Pancreas (tissue), 10 donors: ENCODE data around the gene FBXO5. TPM values are rescaled to one million over a fixed set of nuclear protein-coding genes. Genes with fewer than 3 reads are reported as not detected.

Source experiments
- ATAC-seq, 4 donors: fragments of 200-7000 bp; cut with Tn5 transposase; one replicate each; pipeline versions ENCODE4 v1.8.0 to v1.9.1; 2020; ENCODE audit warnings: mild to moderate bottlenecking in 4 of 4, moderate library complexity in 4 of 4
- DNase-seq, 6 donors: peaks; one replicate each; pipeline ENCODE4 v3.0.0-alpha.2; 2020
- FAIRE-seq: peaks from 2 replicates; lab custom pipeline; 2012; peaks lifted over from hg19 to GRCh38; lab: Jason Lieb, UNC
- H3K27ac ChIP-seq, 4 donors: fragments of 200-600 bp; sonication (generic); 1 replicate in 3 of 4; 2 replicates in 1 of 4; pipeline versions ENCODE4 v1.5.0 to v1.8.0; 2020
- H3K27me3 ChIP-seq, 4 donors: fragments of 200-600 bp; one replicate each; pipeline ENCODE4 v1.8.0; 2021
- H3K36me3 ChIP-seq, 3 donors: fragments of 200-600 bp; sonication (generic) in 1 of 3; one replicate each; pipeline versions ENCODE4 v1.5.0 to v1.8.0; 2020 to 2021
- H3K4me1 ChIP-seq, 3 donors: fragments of 200-600 bp; one replicate each; pipeline ENCODE4 v1.8.0; 2021
- H3K4me3 ChIP-seq, 4 donors: fragments of 200-600 bp; sonication (generic) in 2 of 4; one replicate each; pipeline versions ENCODE4 v1.5.0 to v1.8.0; 2020 to 2021
- H3K9me3 ChIP-seq, 4 donors: fragments of 200-600 bp; one replicate each; pipeline ENCODE4 v1.8.0; 2021
- whole genome bisulfite sequencing, 2 donors: extraction: QIAGEN DNeasy Blood & Tissue Kit; methylation state at CpG; one replicate each; pipeline ENCODE4 v1.1.7; 2013; 5-methylcytosine and 5-hydroxymethylcytosine counted together
- intact Hi-C, 3 donors: fragments of 100-400 bp; cut with DNase I; formaldehyde crosslinking; loops; one replicate each; pipeline versions ENCODE4 v1.11.1 to v1.14.2; 2022
- polyA plus RNA-seq, 2 donors: library from polyadenylated mRNA; stranded (reverse); fragments of 200-250 nt; gene quantifications; one replicate each; pipeline ENCODE4 v1.2.3, GENCODE V29; 2013
- total RNA-seq, 6 donors: library from RNA; stranded (reverse); fragmentation: NEBNext Ultra II Directional in 4 of 6; extraction: Animal tissue kit (Norgen Biotek cat#: 25700) in 4 of 6; gene quantifications; one replicate each; pipeline versions ENCODE4 v1.2.1 to v1.2.4, GENCODE V29; 2021 to 2023
- TF ChIP-seq, protein P1 (sequence below), 4 donors: fragments of 200-600 bp; sonication (generic) in 3 of 4; IDR thresholded peaks; one replicate each; pipeline versions ENCODE4 v1.5.0 to v1.8.0; 2021; ENCODE audit warnings: antibody characterized with exemption in 4 of 4
- donor health status: healthy with polysubstance abuse.
- donor health status: DM: no; HTN: no; CAD: no; lungs with moderate emphysema.
- donor health status: DM: no; HTN: no; CAD: no.
- donor health status: control.
- donor health status: control.
- donor health status: Bipolar disorder and iron deficiency.
- donor health status: DM: yes; HTN: yes; CAD: no.
- donor health status: DM: no; HTN: no; CAD: no.
- donor health status: DM: no; HTN: no; CAD: no.
- donor health status: DM: yes; HTN: yes; CAD: no.

The FBXO5 gene
- total and polyA plus RNA-seq, 8 donors = 0.57 to 3.2 (median 1.5) TPM

DNA sequence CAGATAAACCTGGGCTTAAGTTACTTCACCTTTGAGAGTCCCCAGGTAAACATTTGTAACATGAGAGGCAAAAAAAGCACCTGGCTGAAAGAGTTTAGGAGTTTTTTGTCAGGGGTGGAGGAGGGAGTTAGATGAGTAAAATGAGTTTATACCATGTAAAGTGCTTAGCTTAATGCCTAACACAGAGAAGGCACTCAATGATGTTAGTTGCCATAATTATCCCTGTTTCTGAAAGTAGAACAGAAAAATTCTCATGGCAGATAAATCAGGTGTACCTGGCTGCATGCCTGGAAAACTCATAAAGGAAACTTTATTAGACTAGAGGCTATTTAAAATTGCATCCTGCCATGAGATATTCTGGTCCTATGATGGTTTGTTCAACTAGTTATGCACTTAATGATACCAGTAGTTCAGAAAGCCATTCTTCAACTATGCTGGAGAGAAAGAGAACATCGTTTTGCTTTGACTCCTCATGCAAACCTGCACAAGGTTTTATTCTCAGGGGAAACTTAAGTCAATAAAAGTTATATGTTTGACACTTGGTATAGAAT lies 40.4 kb downstream of the FBXO5 start:
- H3K27me3 ChIP-seq = peaks cover 0 to 13% (median 0%) of the 10 kb centered on the region in 4 donors
- no peaks in the 10 kb centered on the region for H3K36me3 ChIP-seq
- TF ChIP-seq, protein P1, sequence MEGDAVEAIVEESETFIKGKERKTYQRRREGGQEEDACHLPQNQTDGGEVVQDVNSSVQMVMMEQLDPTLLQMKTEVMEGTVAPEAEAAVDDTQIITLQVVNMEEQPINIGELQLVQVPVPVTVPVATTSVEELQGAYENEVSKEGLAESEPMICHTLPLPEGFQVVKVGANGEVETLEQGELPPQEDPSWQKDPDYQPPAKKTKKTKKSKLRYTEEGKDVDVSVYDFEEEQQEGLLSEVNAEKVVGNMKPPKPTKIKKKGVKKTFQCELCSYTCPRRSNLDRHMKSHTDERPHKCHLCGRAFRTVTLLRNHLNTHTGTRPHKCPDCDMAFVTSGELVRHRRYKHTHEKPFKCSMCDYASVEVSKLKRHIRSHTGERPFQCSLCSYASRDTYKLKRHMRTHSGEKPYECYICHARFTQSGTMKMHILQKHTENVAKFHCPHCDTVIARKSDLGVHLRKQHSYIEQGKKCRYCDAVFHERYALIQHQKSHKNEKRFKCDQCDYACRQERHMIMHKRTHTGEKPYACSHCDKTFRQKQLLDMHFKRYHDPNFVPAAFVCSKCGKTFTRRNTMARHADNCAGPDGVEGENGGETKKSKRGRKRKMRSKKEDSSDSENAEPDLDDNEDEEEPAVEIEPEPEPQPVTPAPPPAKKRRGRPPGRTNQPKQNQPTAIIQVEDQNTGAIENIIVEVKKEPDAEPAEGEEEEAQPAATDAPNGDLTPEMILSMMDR (IDR thresholded peaks at IDR 0.05) = no peak
- ATAC-seq (no peak), DNase-seq (no peak), FAIRE-seq (no peak)
- no peaks in the 10 kb centered on the region for H3K4me1 ChIP-seq
- no peak overlapping the region for H3K4me3 ChIP-seq
- H3K9me3 ChIP-seq = no peaks in the 10 kb centered on the region
- WGBS, 2 donors = 36 to 37% methylated on average over 1 of the region's 1 CpG
- intact Hi-C loops = no loop called here
- no peak overlapping the region for H3K27ac ChIP-seq

GRCh38 chr6:152941746-152942145 lies 41.1 kb downstream of the FBXO5 start:
- DNase-seq (no peak), FAIRE-seq (no peak), ATAC-seq (no peak)
- Histone ChIP-seq H3K9me3 (no peaks in the 10 kb centered on the region), H3K4me1 (no peaks in the 10 kb centered on the region), H3K27me3 (peaks cover 0 to 13% (median 0%) of the 10 kb centered on the region in 4 donors), H3K4me3 (no peak overlapping the region), H3K27ac (no peak overlapping the region), H3K36me3 (no peaks in the 10 kb centered on the region)
- intact Hi-C loops = no loop called here
- TF ChIP-seq, protein P1 (IDR thresholded peaks at IDR 0.05) = no peak

DNA sequence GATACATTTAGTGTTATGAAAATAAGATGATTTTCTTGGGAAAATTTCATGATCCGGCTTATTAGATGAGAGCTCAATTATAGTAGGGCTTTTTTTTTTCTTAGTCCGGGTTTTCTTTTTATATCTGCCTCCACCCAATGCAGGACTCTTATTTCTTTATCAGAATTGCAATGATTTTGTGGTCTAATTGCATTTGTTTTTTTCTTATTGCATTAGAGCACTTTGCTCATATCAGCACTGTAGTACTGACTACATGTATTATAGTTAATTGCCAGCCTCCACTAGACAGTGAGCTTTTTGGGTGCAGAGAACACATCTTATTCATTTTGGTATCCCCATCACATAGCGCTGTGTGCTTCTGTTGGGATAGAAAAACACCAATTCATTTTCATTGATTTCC lies 50.0 kb downstream of the FBXO5 start:
- no peak overlapping the region for H3K27ac ChIP-seq
- DNase-seq (no peak), FAIRE-seq (no peak), ATAC-seq (no peak)
- H3K9me3 ChIP-seq = no peaks in the 10 kb centered on the region
- H3K4me1 ChIP-seq = no peaks in the 10 kb centered on the region
- no peaks in the 10 kb centered on the region for H3K27me3 ChIP-seq
- H3K4me3 ChIP-seq = no peak overlapping the region
- intact Hi-C loops = no loop called here
- H3K36me3 ChIP-seq = no peaks in the 10 kb centered on the region
- TF ChIP-seq, protein P1 (IDR thresholded peaks at IDR 0.05) = no peak
- WGBS, 2 donors = 60 to 82% methylated on average over 3 of the region's 3 CpGs

GRCh38 chr6:152922706-152923105 lies 60.1 kb downstream of the FBXO5 start:
- 70 to 79% methylated on average over 2 of the region's 2 CpGs for WGBS, 2 donors

More at GRCh38 chr6:152922706-152923105, 60.1 kb downstream of the FBXO5 start:
- DNase-seq = no peak
- H3K4me3 ChIP-seq = no peak overlapping the region
- intact Hi-C loops = no loop called here
- H3K36me3 ChIP-seq = no peaks in the 10 kb centered on the region
- no peak for FAIRE-seq
- ATAC-seq = no peak
- TF ChIP-seq, protein P1 (IDR thresholded peaks at IDR 0.05) = no peak
- H3K27ac ChIP-seq = no peak overlapping the region
- H3K9me3 ChIP-seq = no peaks in the 10 kb centered on the region
- no peaks in the 10 kb centered on the region for H3K4me1 ChIP-seq
- H3K27me3 ChIP-seq = no peaks in the 10 kb centered on the region

Other genes with a start within 250 kb of the FBXO5 start
- gene VIP, start 232.2 kb downstream of the FBXO5 start, total RNA-seq = 1 to 10 TPM in 2 of 6 donors, under 1 TPM in 3, not detected in 1; 0.12 to 1.9 (median 0.81) TPM
- gene VIP, start 232.2 kb downstream of the FBXO5 start, polyA plus RNA-seq = 10 to 100 TPM in 1 of 2 donors, 1 to 10 TPM in 1; 5.5 to 28.1 TPM
- gene MTRF1L, start 19.7 kb upstream of the FBXO5 start, total RNA-seq = 1 to 10 TPM; 4.8 to 9.9 (median 7.3) TPM
- gene MTRF1L, start 19.7 kb upstream of the FBXO5 start, polyA plus RNA-seq = 1 to 10 TPM; 4.4 to 8.5 TPM
- 1 to 10 TPM in 3 of 6 donors, under 1 TPM in 3; 0.39 to 3.7 (median 0.96) TPM for gene RGS17, start 148.2 kb upstream of the FBXO5 start, total RNA-seq
- 1 to 10 TPM; 1.0 to 3.5 TPM for gene RGS17, start 148.2 kb upstream of the FBXO5 start, polyA plus RNA-seq